Endothelial cell of umbilical vein (primary cell): ENCODE data around the gene TENM4.

ENCODE experiments used
- EZH2 ChIP-seq: IDR thresholded peaks from 2 replicates; pipeline ENCODE4 v1.6.1; 2012; ENCODE audit warnings: borderline replicate concordance, low read depth, mild to moderate bottlenecking, moderate library complexity, low read length, inconsistent platforms; ENCODE audit not compliant: severe bottlenecking
- JUN ChIP-seq: IDR thresholded peaks from 2 replicates; pipeline ENCODE4 v1.6.1; 2011; ENCODE audit warnings: borderline replicate concordance, low read depth; ENCODE audit not compliant: insufficient read length, insufficient read depth
- POLR2A ChIP-seq: IDR thresholded peaks from 2 replicates; pipeline ENCODE4 v1.6.1; 2012; ENCODE audit warnings: low read depth, mild to moderate bottlenecking, control low read depth, low read length
- POLR2AphosphoS5 ChIP-seq: IDR thresholded peaks from 2 replicates; pipeline ENCODE4 v1.6.1; 2012; ENCODE audit warnings: low read depth, mild to moderate bottlenecking, control low read depth, low read length, moderate library complexity; ENCODE audit not compliant: insufficient read depth
- TF ChIP-seq, protein P1 (sequence below), 2 donors: IDR thresholded peaks; 1 replicate in 1 of 2; 2 replicates in 1 of 2; pipeline ENCODE4 v1.5.1; 2011; ENCODE audit warnings: low read length in 2 of 2, mild to moderate bottlenecking in 2 of 2, moderate library complexity in 2 of 2, control low read depth in 1 of 2, inconsistent platforms in 1 of 2, low read depth in 1 of 2; ENCODE audit not compliant: insufficient read depth in 1 of 2; ENCODE audit errors: extremely low read depth in 1 of 2

- TF ChIP-seq JUN, result no peak
- TF ChIP-seq EZH2, result no peak
- TF ChIP-seq POLR2A, result no peak
- no peak for TF ChIP-seq POLR2AphosphoS5
- TF ChIP-seq, protein P1, sequence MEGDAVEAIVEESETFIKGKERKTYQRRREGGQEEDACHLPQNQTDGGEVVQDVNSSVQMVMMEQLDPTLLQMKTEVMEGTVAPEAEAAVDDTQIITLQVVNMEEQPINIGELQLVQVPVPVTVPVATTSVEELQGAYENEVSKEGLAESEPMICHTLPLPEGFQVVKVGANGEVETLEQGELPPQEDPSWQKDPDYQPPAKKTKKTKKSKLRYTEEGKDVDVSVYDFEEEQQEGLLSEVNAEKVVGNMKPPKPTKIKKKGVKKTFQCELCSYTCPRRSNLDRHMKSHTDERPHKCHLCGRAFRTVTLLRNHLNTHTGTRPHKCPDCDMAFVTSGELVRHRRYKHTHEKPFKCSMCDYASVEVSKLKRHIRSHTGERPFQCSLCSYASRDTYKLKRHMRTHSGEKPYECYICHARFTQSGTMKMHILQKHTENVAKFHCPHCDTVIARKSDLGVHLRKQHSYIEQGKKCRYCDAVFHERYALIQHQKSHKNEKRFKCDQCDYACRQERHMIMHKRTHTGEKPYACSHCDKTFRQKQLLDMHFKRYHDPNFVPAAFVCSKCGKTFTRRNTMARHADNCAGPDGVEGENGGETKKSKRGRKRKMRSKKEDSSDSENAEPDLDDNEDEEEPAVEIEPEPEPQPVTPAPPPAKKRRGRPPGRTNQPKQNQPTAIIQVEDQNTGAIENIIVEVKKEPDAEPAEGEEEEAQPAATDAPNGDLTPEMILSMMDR (IDR thresholded peaks at IDR 0.05; ENCODE audit: extremely low read depth in 1 of 2, insufficient read depth in 1 of 2, low read depth in 1 of 2, low read length in 2 of 2), result no peak
Measured at GRCh38 chr11:78801161-78801884, 639.5 kb downstream of the TENM4 start.
